Endothelial cell of umbilical vein (primary cell): ENCODE data around the gene BAMBI.

Source experiments
- EZH2 ChIP-seq: IDR thresholded peaks from 2 replicates; pipeline ENCODE4 v1.6.1; 2012; ENCODE audit warnings: borderline replicate concordance, low read depth, mild to moderate bottlenecking, moderate library complexity, low read length, inconsistent platforms; ENCODE audit not compliant: severe bottlenecking
- FOS ChIP-seq: IDR thresholded peaks from 2 replicates; pipeline ENCODE4 v1.6.1; 2011; ENCODE audit warnings: mild to moderate bottlenecking, low read length, moderate library complexity, borderline replicate concordance; ENCODE audit not compliant: insufficient read depth
- GATA2 ChIP-seq: IDR thresholded peaks from 2 replicates; pipeline ENCODE4 v1.7.0; 2011; ENCODE audit warnings: low read depth, mild to moderate bottlenecking, moderate library complexity, mixed read lengths, low read length; ENCODE audit not compliant: insufficient read length, insufficient read depth
- MAX ChIP-seq: IDR thresholded peaks from 2 replicates; pipeline ENCODE4 v1.6.1; 2011; ENCODE audit not compliant: insufficient read depth, insufficient read length
- POLR2A ChIP-seq: IDR thresholded peaks from 2 replicates; pipeline ENCODE4 v1.6.1; 2012; ENCODE audit warnings: low read depth, mild to moderate bottlenecking, control low read depth, low read length
- POLR2AphosphoS5 ChIP-seq: IDR thresholded peaks from 2 replicates; pipeline ENCODE4 v1.6.1; 2012; ENCODE audit warnings: low read depth, mild to moderate bottlenecking, control low read depth, low read length, moderate library complexity; ENCODE audit not compliant: insufficient read depth
- TF ChIP-seq, protein P1 (sequence below), 2 donors: IDR thresholded peaks; 1 replicate in 1 of 2; 2 replicates in 1 of 2; pipeline ENCODE4 v1.5.1; 2011; ENCODE audit warnings: low read length in 2 of 2, mild to moderate bottlenecking in 2 of 2, moderate library complexity in 2 of 2, control low read depth in 1 of 2, inconsistent platforms in 1 of 2, low read depth in 1 of 2; ENCODE audit not compliant: insufficient read depth in 1 of 2; ENCODE audit errors: extremely low read depth in 1 of 2

GRCh38 chr10:28728366-28728765, 51.0 kb downstream of the BAMBI start:
- TF ChIP-seq POLR2A (no peak), POLR2AphosphoS5 (no peak), MAX (no peak), EZH2 (no peak), GATA2 (no peak), FOS (no peak)
- TF ChIP-seq, protein P1, sequence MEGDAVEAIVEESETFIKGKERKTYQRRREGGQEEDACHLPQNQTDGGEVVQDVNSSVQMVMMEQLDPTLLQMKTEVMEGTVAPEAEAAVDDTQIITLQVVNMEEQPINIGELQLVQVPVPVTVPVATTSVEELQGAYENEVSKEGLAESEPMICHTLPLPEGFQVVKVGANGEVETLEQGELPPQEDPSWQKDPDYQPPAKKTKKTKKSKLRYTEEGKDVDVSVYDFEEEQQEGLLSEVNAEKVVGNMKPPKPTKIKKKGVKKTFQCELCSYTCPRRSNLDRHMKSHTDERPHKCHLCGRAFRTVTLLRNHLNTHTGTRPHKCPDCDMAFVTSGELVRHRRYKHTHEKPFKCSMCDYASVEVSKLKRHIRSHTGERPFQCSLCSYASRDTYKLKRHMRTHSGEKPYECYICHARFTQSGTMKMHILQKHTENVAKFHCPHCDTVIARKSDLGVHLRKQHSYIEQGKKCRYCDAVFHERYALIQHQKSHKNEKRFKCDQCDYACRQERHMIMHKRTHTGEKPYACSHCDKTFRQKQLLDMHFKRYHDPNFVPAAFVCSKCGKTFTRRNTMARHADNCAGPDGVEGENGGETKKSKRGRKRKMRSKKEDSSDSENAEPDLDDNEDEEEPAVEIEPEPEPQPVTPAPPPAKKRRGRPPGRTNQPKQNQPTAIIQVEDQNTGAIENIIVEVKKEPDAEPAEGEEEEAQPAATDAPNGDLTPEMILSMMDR (IDR thresholded peaks at IDR 0.05; ENCODE audit: extremely low read depth in 1 of 2, insufficient read depth in 1 of 2, low read depth in 1 of 2, low read length in 2 of 2) = no peak
